Measurements from ENCODE around the gene SERPINB12.

DNA sequence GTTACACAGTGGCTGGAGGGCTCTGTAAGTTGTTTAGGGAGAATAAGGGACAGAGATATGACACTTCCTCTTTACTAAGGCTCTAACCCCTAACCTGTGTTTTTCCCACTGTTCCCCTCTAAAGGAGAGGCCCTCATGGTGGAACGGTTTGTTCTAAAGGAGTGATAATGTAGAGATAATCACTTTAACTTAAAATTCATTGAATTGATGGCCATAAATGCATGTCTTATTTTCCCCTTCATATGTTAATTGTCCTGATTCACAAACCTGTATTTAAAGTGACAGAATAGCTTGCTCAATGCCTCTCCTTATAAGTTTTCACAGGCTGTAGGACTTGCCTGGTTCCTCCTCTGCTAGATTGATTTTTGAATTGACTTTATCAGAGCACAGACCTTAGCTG, at the start of gene SERPINB12:
- TF ChIP-seq, protein P1, sequence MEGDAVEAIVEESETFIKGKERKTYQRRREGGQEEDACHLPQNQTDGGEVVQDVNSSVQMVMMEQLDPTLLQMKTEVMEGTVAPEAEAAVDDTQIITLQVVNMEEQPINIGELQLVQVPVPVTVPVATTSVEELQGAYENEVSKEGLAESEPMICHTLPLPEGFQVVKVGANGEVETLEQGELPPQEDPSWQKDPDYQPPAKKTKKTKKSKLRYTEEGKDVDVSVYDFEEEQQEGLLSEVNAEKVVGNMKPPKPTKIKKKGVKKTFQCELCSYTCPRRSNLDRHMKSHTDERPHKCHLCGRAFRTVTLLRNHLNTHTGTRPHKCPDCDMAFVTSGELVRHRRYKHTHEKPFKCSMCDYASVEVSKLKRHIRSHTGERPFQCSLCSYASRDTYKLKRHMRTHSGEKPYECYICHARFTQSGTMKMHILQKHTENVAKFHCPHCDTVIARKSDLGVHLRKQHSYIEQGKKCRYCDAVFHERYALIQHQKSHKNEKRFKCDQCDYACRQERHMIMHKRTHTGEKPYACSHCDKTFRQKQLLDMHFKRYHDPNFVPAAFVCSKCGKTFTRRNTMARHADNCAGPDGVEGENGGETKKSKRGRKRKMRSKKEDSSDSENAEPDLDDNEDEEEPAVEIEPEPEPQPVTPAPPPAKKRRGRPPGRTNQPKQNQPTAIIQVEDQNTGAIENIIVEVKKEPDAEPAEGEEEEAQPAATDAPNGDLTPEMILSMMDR (conservative IDR thresholded peaks at IDR 0.05 in 1 of 2, IDR thresholded peaks at IDR 0.05 in 1 of 2; ENCODE audit: extremely low read depth in 1 of 2, insufficient read depth in 1 of 2, low read depth in 1 of 2, low read length in 2 of 2) = no peak
- TF ChIP-seq EZH2 (IDR thresholded peaks at IDR 0.05; ENCODE audit: borderline replicate concordance, low read length) = no peak

All from mammary epithelial cell (primary cell).